Activated CD8-positive, alpha-beta T cell treated with anti-CD3 and anti-CD28 coated beads, Interleukin-2, amount 10 ng/mL, durations not matched to agents 7 days and 5 days (primary cell): Measurements from ENCODE around the gene CYP4V2. TPM values are rescaled to one million over a fixed set of nuclear protein-coding genes. Genes with fewer than 3 reads are reported as not detected.

Experiments
- ATAC-seq: fragments of 150-1000 bp; cut with Tn5 transposase; one replicate; pipeline ENCODE4 v1.10.0; 2021; ENCODE audit warnings: moderate library complexity
- CTCF ChIA-PET: fragments of 350-600 bp; sonication (Branson Sonifier 250); formaldehyde crosslinking; loops from one replicate; lab custom pipeline; 2021; ENCODE audit warnings: antibody characterized with exemption; lab: Charles Lee
- POLR2A ChIA-PET: fragments of 350-600 bp; sonication (Branson Sonifier 250); formaldehyde crosslinking; loops from one replicate; lab custom pipeline; 2021; ENCODE audit warnings: antibody characterized with exemption; lab: Charles Lee
- DNase-seq: peaks from one replicate; pipeline ENCODE4 v3.0.0-alpha.2; 2020
- H3K27ac Mint-ChIP-seq: one replicate; pipeline ENCODE4 v1.8.0; 2021; ENCODE audit warnings: mild to moderate bottlenecking, mixed read lengths
- H3K27me3 Mint-ChIP-seq: one replicate; pipeline ENCODE4 v1.8.0; 2021; ENCODE audit warnings: low read depth, mixed read lengths
- H3K36me3 Mint-ChIP-seq: one replicate; pipeline ENCODE4 v1.8.0; 2021; ENCODE audit warnings: low read depth, mixed read lengths
- H3K4me1 Mint-ChIP-seq: one replicate; pipeline ENCODE4 v1.8.0; 2021; ENCODE audit warnings: low read depth, mixed read lengths
- H3K4me3 Mint-ChIP-seq: one replicate; pipeline ENCODE4 v1.8.0; 2021; ENCODE audit warnings: mild to moderate bottlenecking, mixed read lengths
- H3K9me3 Mint-ChIP-seq: one replicate; pipeline ENCODE4 v1.8.0; 2022; ENCODE audit warnings: mixed read lengths; ENCODE audit not compliant: insufficient read depth
- total RNA-seq, 2 experiments: library from RNA; stranded (reverse); gene quantifications; one replicate each; pipeline ENCODE4 v1.2.3, GENCODE V29; 2021

Gene CYP4V2
- total RNA-seq, 2 experiments from 2014 or later: 16.1 to 18.1 TPM

GRCh38 chr4:186204686-186205085, 13.3 kb downstream of the CYP4V2 start:
- no peak for DNase-seq
- peaks cover 7% of the 10 kb centered on the region for H3K4me1 Mint-ChIP-seq
- no peaks in the 10 kb centered on the region for H3K27me3 Mint-ChIP-seq
- peaks cover 5% of the 10 kb centered on the region for H3K9me3 Mint-ChIP-seq
- POLR2A ChIA-PET: no interaction called here
- peak overlapping the region; percentile 41 for H3K27ac Mint-ChIP-seq
- H3K36me3 Mint-ChIP-seq: peaks cover 21% of the 10 kb centered on the region
- CTCF ChIA-PET: interaction anchor here (0.8 kb wide), 1 partner anchor 15 kb away, joined by 3 read pairs; no protein-coding TSS in a partner anchor
- peak overlapping the region; percentile 42 for H3K4me3 Mint-ChIP-seq
- ATAC-seq: no peak

DNA sequence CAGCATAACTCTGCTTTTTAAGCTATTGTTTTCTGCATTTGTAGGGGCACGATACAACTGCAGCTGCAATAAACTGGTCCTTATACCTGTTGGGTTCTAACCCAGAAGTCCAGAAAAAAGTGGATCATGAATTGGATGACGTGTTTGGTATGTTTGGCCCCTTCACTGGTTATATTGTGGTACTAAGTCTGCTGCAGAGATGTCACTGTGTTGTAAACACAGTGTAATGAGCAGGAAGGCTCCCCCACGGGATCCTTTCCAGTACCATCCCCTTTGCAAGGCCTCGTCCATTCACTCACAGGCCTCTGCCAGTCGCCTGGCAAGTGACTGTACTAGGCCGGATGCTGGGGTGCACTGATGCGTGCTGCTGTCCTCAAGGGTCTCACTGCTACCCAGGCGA, 13.8 kb downstream of the CYP4V2 start:
- ChIA-PET POLR2A (no interaction called here), CTCF (no interaction called here)
- H3K36me3 Mint-ChIP-seq: peaks cover 23% of the 10 kb centered on the region
- H3K9me3 Mint-ChIP-seq: peaks cover 6% of the 10 kb centered on the region
- no peak for ATAC-seq
- H3K27ac Mint-ChIP-seq: no peak overlapping the region
- no peak for DNase-seq
- no peaks in the 10 kb centered on the region for H3K27me3 Mint-ChIP-seq
- H3K4me1 Mint-ChIP-seq: peaks cover 7% of the 10 kb centered on the region
- no peak overlapping the region for H3K4me3 Mint-ChIP-seq

DNA sequence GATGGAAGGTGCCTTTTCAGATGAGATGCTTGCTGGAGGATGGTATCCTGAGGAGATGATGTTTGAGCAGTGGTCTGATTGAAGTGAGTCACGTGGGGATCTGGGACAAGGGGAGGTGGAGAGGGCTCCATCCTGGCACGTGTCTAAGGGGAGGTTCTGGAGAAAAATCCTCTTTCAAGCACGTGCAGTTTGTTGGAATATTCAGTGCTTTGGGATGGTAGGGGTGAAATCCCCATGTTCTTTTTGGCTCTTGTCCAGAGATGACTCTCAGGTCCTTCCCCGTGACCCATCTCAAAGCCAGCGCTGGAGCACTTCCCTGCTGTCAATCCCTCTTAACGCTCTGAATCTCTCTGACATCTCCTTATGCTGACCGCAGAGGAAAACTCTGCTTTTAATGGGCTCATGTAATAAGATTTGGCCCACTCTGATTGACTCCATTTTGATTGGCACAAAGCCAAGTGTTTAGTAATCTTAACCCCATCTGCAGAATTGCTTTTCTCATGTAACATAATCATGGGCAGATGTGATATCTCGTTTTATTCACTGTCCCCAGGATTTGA, 25.2 kb downstream of the CYP4V2 start:
- Mint-ChIP-seq H3K36me3 (no peaks in the 10 kb centered on the region), H3K4me3 (no peak overlapping the region)
- no peak for ATAC-seq

GRCh38 chr4:186217733-186218293, 26.4 kb downstream of the CYP4V2 start:
- H3K4me3 Mint-ChIP-seq: no peak overlapping the region
- no peak overlapping the region for H3K27ac Mint-ChIP-seq
- no peaks in the 10 kb centered on the region for H3K4me1 Mint-ChIP-seq
- ChIA-PET POLR2A (no interaction called here), CTCF (no interaction called here)
- no peak for ATAC-seq
- peaks cover 2% of the 10 kb centered on the region for H3K27me3 Mint-ChIP-seq
- DNase-seq: no peak
- no peaks in the 10 kb centered on the region for H3K9me3 Mint-ChIP-seq
- H3K36me3 Mint-ChIP-seq: no peaks in the 10 kb centered on the region

More for the DNA sequence above, 25.2 kb downstream of the CYP4V2 start:
- Mint-ChIP-seq H3K27me3 (peaks cover 2% of the 10 kb centered on the region), H3K27ac (no peak overlapping the region), H3K9me3 (no peaks in the 10 kb centered on the region), H3K4me1 (no peaks in the 10 kb centered on the region)
- no peak for DNase-seq
- CTCF ChIA-PET: no interaction called here
- POLR2A ChIA-PET: interaction anchor here (0.5 kb wide), 1 partner anchor 698 kb away, joined by 3 read pairs; no protein-coding TSS in a partner anchor

DNA sequence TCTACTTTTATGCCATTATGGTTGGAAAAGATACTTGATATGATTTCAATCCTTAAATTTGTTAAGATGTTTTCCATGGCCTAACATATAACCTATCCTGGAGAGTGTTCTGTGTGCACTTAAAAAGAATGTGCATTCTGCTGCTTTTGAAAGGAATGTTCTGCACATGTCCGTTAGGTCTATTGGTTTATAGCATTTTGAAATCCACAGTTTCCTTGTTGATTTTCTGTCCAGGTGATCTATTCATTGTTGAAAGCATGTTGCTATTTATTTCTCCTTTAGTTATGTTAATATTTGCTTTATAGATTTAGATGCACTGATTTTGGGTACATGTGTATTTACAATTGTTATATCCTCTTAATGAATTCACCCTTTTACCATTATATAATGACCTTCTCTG, 30.3 kb downstream of the CYP4V2 start:
- ATAC-seq: no peak
- H3K27ac Mint-ChIP-seq: no peak overlapping the region
- ChIA-PET POLR2A (no interaction called here), CTCF (no interaction called here)
- H3K4me1 Mint-ChIP-seq: no peaks in the 10 kb centered on the region
- no peak overlapping the region for H3K4me3 Mint-ChIP-seq
- DNase-seq: no peak
- H3K27me3 Mint-ChIP-seq: peaks cover 2% of the 10 kb centered on the region
- no peaks in the 10 kb centered on the region for H3K36me3 Mint-ChIP-seq
- peaks cover 8% of the 10 kb centered on the region for H3K9me3 Mint-ChIP-seq

- ChIA-PET POLR2A (no interaction called here), CTCF (no interaction called here)
- H3K27me3 Mint-ChIP-seq: no peaks in the 10 kb centered on the region
- no peak for ATAC-seq
- no peak for DNase-seq
- H3K4me3 Mint-ChIP-seq: no peak overlapping the region
- peaks cover 8% of the 10 kb centered on the region for H3K9me3 Mint-ChIP-seq
- H3K27ac Mint-ChIP-seq: no peak overlapping the region
- H3K36me3 Mint-ChIP-seq: no peaks in the 10 kb centered on the region
- H3K4me1 Mint-ChIP-seq: no peaks in the 10 kb centered on the region
Measured at GRCh38 chr4:186225848-186226247, 34.5 kb downstream of the CYP4V2 start.

DNA sequence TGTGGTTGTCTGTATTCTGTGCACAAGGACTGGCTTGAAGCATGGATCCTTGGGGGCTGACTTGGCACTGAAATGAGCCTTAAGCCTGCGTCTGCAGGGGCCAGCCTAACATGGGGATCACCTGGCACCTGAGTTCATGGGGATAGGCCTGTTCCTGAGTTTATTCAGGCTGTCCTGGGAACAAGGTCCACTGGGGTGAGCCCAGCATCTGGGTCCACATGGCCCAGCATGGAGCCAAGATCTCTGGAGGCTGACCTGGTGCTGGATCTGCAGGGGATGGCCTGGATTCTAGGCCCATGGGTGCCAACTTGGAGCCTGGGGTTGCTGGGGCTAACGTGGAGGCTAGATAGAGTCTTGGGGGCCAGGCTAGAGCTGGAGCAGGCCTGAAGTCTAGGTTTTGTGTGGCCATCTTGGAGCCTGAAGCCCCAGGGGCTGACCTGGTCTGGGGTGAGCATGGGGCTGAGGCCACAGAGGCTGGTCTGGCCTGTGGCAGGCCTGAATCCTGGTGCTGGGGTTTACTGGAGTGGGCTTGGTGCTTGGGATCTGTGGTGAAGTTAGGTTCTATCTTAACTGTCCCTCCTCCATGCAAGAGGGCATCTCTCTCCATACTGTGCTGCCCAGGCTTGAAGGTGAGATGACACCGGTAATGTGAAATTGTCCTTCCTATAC, 35.3 kb downstream of the CYP4V2 start:
- ChIA-PET POLR2A (no interaction called here), CTCF (no interaction called here)
- Mint-ChIP-seq H3K9me3 (peaks cover 8% of the 10 kb centered on the region), H3K4me1 (no peaks in the 10 kb centered on the region), H3K27me3 (no peaks in the 10 kb centered on the region), H3K27ac (no peak overlapping the region), H3K36me3 (no peaks in the 10 kb centered on the region), H3K4me3 (no peak overlapping the region)
- no peak for ATAC-seq
- DNase-seq: no peak

DNA sequence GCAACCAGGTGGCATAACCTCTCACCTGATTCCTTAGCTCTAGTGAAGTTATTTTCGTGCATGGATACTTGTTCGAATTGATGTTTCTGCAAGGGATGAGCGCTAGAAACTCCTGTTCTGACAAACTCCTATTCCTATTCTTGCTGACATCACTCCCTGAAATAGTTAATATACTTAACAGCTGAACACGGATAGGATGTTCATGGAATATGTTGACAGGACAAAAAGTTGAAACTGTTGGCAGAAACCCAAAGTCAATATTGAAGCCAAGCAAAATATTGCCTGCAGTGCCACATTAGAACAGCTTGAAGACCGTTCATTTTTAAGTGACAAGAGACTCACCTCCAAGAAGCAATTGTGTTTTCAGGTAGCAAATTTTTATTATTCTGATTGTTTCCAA, 35.9 kb downstream of the CYP4V2 start, which contains the start of gene KLKB1:
KLKB1 (plus strand) TSS at position 287 of the 400 bp plus-strand sequence. CDS start 689 bp downstream, outside the sequence.
- H3K4me1 Mint-ChIP-seq: no peaks in the 10 kb centered on the region
- no peak within 1 kb of the TSS for H3K4me3 Mint-ChIP-seq
- CTCF ChIA-PET: no interaction called here
- H3K27me3 Mint-ChIP-seq: no peaks in the 10 kb centered on the region
- no peak within 1 kb of the TSS for H3K27ac Mint-ChIP-seq
- DNase-seq (no peak), ATAC-seq (no peak)
- POLR2A ChIA-PET: no interaction called here
- peaks cover 8% of the 10 kb centered on the region for H3K9me3 Mint-ChIP-seq
- no peaks in the 10 kb centered on the region for H3K36me3 Mint-ChIP-seq

DNA sequence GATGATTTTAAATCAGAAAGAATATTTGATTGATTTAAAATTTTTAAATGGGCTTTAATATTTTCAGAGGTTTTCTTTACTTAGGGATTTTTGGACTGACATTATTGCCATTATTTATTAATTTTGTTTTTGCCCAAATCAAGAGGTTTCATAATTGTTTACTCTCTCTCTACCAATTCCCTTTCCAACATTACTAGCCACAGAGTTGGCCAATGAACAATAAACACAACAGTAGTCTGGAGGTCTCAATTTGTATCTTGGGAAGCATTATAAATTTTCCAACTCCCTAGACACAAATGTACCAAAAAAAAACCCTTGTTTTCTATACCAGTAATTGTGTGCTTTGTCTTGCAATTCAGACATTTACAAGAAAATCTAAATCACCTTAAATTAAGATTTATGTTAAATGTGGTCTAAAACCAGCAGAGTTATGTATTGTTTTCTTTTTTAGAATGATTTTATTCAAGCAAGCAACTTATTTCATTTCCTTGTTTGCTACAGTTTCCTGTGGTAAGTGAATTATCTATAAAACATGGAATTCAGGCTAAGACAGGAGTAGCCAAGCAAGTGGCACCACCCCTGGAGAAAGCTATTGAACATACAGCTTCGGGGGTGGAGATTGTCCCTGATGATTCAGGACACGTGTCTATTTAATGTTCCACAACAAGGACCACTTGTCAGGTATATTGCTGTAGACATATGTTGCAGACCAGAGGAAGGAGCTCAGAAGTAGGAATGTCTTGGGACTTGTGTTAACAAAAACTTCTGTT, 36.6 kb downstream of the CYP4V2 start:
- no peak for DNase-seq
- Mint-ChIP-seq H3K9me3 (peaks cover 8% of the 10 kb centered on the region), H3K36me3 (no peaks in the 10 kb centered on the region), H3K27me3 (no peaks in the 10 kb centered on the region), H3K27ac (no peak overlapping the region), H3K4me1 (no peaks in the 10 kb centered on the region), H3K4me3 (no peak overlapping the region)
- ChIA-PET CTCF (no interaction called here), POLR2A (no interaction called here)
- ATAC-seq: no peak

DNA sequence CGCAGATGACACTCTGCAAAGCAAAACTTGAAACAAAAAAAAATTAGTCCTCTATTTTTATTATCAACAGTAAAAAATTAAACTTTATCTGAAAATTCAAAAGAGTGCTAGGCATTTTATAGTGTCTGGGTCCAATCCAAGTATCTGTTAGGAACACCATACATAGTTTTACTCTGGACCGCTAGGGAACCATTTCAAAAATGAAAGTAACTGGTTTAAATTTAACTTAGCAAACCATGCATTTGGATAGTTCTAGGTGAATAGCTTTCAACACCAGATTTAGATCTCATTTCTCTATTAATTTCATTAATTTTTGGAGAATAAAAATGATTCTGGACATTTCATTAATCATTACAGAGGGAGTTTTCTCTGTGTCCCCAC, 37.1 kb downstream of the CYP4V2 start:
- Mint-ChIP-seq H3K4me3 (no peak overlapping the region), H3K9me3 (peaks cover 8% of the 10 kb centered on the region), H3K27me3 (no peaks in the 10 kb centered on the region), H3K4me1 (no peaks in the 10 kb centered on the region), H3K36me3 (no peaks in the 10 kb centered on the region), H3K27ac (no peak overlapping the region)
- CTCF ChIA-PET: no interaction called here
- POLR2A ChIA-PET: no interaction called here
- DNase-seq (no peak), ATAC-seq (no peak)

GRCh38 chr4:186234367-186234766, 43.0 kb downstream of the CYP4V2 start:
- Mint-ChIP-seq H3K27ac (no peak overlapping the region), H3K4me1 (no peaks in the 10 kb centered on the region), H3K27me3 (no peaks in the 10 kb centered on the region), H3K36me3 (no peaks in the 10 kb centered on the region), H3K4me3 (no peak overlapping the region), H3K9me3 (no peaks in the 10 kb centered on the region)
- ATAC-seq: no peak
- no peak for DNase-seq
- POLR2A ChIA-PET: no interaction called here
- CTCF ChIA-PET: no interaction called here

DNA sequence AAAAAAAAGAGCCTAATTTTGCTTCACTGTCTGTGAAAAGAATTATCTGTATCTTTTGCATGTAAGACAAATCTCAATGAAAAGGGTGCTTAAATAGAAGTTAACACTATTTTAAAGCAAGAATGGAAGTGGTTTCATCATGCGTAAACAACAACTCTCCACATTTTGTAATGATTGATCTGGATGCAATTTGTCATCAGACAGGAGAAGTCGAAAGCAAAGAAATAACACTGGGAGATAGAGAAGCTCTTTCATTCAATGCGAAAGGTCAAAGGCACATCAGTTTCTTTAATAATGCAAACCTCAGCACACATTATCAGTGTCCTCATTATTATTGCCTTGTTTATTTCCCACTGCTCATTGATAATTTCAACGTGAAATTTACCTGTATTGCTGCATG, 44.8 kb downstream of the CYP4V2 start:
- Mint-ChIP-seq H3K36me3 (no peaks in the 10 kb centered on the region), H3K9me3 (no peaks in the 10 kb centered on the region), H3K4me3 (no peak overlapping the region), H3K27me3 (no peaks in the 10 kb centered on the region), H3K27ac (no peak overlapping the region), H3K4me1 (no peaks in the 10 kb centered on the region)
- CTCF ChIA-PET: no interaction called here
- ATAC-seq (no peak), DNase-seq (no peak)
- POLR2A ChIA-PET: no interaction called here
